ENCODE data around the gene SPATA16.

GRCh38 chr3:172846103-172846561 lies 294.9 kb downstream of the SPATA16 start:
- TF ChIP-seq CTCF (IDR thresholded peaks at IDR 0.05) (no peak), POLR2AphosphoS5 (IDR thresholded peaks at IDR 0.05) (no peak), POLR2A (IDR thresholded peaks at IDR 0.05) (no peak)

All from suprapubic skin (tissue), 4 donors.